HCT116 (cell line): ENCODE measurements around the gene NFKBIL1. TPM values are rescaled to one million over a fixed set of nuclear protein-coding genes. Genes with fewer than 3 reads are reported as not detected.

Source experiments
- ATAC-seq: fragments of 200-7000 bp; cut with Tn5 transposase; 2 replicates; pipeline ENCODE4 v1.9.1; 2020; ENCODE audit warnings: mild to moderate bottlenecking, moderate library complexity
- BruUV-seq: library from RNA; stranded (reverse); fragments of 400-500 nt; replicated peaks from 2 replicates; lab custom pipeline; 2021; lab: Mats Ljungman, UMichigan
- CTCF ChIA-PET: fragments of 300-600 bp; sonication (Branson Sonifier 250); formaldehyde crosslinking; loops from one replicate; lab custom pipeline; 2021; ENCODE audit warnings: antibody characterized with exemption; lab: Charles Lee
- POLR2A ChIA-PET: fragments of 300-600, 350-600 bp; sonication (Branson Sonifier 250); formaldehyde crosslinking; loops from one replicate; lab custom pipeline; 2021; ENCODE audit warnings: antibody characterized with exemption; lab: Charles Lee
- RAD21 ChIA-PET, 2 experiments: fragments of 300-600 bp; sonication (Branson Sonifier 250); formaldehyde crosslinking; loops; one replicate each; lab custom pipeline; 2023; ENCODE audit warnings: low total read pairs in 2 of 2; ENCODE audit not compliant: uncharacterized antibody in 2 of 2, unreplicated experiment in 2 of 2, low non-redundant PET in 1 of 2; lab: Charles Lee
- DNase-seq: peaks from one replicate; pipeline ENCODE4 v3.0.0-alpha.2; 2010; ENCODE audit warnings: low read depth, low spot score
- H2AFZ ChIP-seq: fragments of 200-600 bp; shearing (Covaris generic), sonication (generic); 2 replicates; pipeline ENCODE4 v1.6.1; 2017; ENCODE audit warnings: low read depth, mixed run types, mixed read lengths, antibody characterized with exemption, low read length; ENCODE audit not compliant: poor library complexity, severe bottlenecking
- H3K27ac ChIP-seq: 2 replicates; pipeline ENCODE4 v1.5.1; 2012; ENCODE audit warnings: low read depth, low read length
- H3K27me3 ChIP-seq: fragments of 200-600 bp; sonication (generic); 2 replicates; pipeline ENCODE4 v1.6.1; 2016; ENCODE audit warnings: mixed run types, low read length, mixed read lengths; ENCODE audit not compliant: insufficient read depth
- H3K36me3 ChIP-seq, 2 experiments: fragments of 200-500 bp in 1 of 2; fragments of 200-600 bp in 1 of 2; sonication (Bioruptor generic) in 1 of 2; sonication (generic) in 1 of 2; 2 replicates each; pipeline versions ENCODE4 v1.5.1 to v1.6.1; 2014 to 2016; ENCODE audit warnings: low read length in 2 of 2, inconsistent platforms in 1 of 2, mixed read lengths in 1 of 2, mixed run types in 1 of 2; ENCODE audit not compliant: insufficient read depth in 2 of 2, control insufficient read depth in 1 of 2
- H3K4me1 ChIP-seq, 2 experiments: fragments of 200-600 bp in 1 of 2; sonication (generic) in 1 of 2; 2 replicates each; pipeline versions ENCODE4 v1.5.1 to v1.6.1; 2012 to 2017; ENCODE audit warnings: low read length in 2 of 2, inconsistent platforms in 1 of 2, mild to moderate bottlenecking in 1 of 2, mixed read lengths in 1 of 2, mixed run types in 1 of 2, moderate library complexity in 1 of 2; ENCODE audit not compliant: insufficient read depth in 2 of 2, control insufficient read depth in 1 of 2
- H3K4me2 ChIP-seq: fragments of 200-600 bp; sonication (generic); 2 replicates; pipeline ENCODE4 v1.6.1; 2017; ENCODE audit warnings: mixed run types, low read length, mixed read lengths
- H3K4me3 ChIP-seq, 2 experiments: fragments of 200-600 bp in 1 of 2; sonication (generic) in 1 of 2; replicated peaks in 1 of 2; 2 replicates each; pipeline ENCODE4 v1.5.1; 2011 to 2016; ENCODE audit warnings: low read length in 2 of 2, control low read depth in 1 of 2, low read depth in 1 of 2, mild to moderate bottlenecking in 1 of 2, mixed read lengths in 1 of 2, mixed run types in 1 of 2
- H3K79me2 ChIP-seq: fragments of 200-600 bp; sonication (generic); 2 replicates; pipeline ENCODE4 v1.6.1; 2017; ENCODE audit warnings: mild to moderate bottlenecking, mixed run types, low read length, moderate library complexity, mixed read lengths; ENCODE audit not compliant: insufficient read depth
- H3K9ac ChIP-seq: fragments of 200-600 bp; sonication (generic); 2 replicates; pipeline ENCODE4 v1.6.1; 2016; ENCODE audit warnings: low read length, mixed read lengths
- H3K9me2 ChIP-seq: fragments of 200-600 bp; sonication (generic), shearing (Covaris generic); 2 replicates; pipeline ENCODE4 v1.6.1; 2017; ENCODE audit warnings: mixed run types, mild to moderate bottlenecking, moderate library complexity; ENCODE audit not compliant: insufficient read depth
- H3K9me3 ChIP-seq, 2 experiments: fragments of 200-500 bp in 1 of 2; fragments of 200-600 bp in 1 of 2; sonication (Bioruptor generic) in 1 of 2; sonication (generic) in 1 of 2; 2 replicates each; pipeline ENCODE4 v1.6.1; 2014 to 2017; ENCODE audit warnings: low read length in 2 of 2, mixed read lengths in 2 of 2, inconsistent platforms in 1 of 2, low read depth in 1 of 2, mild to moderate bottlenecking in 1 of 2, mixed run types in 1 of 2, moderate library complexity in 1 of 2; ENCODE audit not compliant: control insufficient read depth in 1 of 2, insufficient read depth in 1 of 2
- H4K20me1 ChIP-seq: fragments of 200-600 bp; sonication (generic), shearing (Covaris generic); 2 replicates; pipeline ENCODE4 v1.6.1; 2017; ENCODE audit warnings: mixed run types, mild to moderate bottlenecking, moderate library complexity; ENCODE audit not compliant: insufficient read depth
- CBX3 ChIP-seq: IDR thresholded peaks from 2 replicates; pipeline ENCODE4 v1.6.1; 2012; ENCODE audit warnings: low read depth
- CEBPB ChIP-seq: IDR thresholded peaks from 2 replicates; pipeline ENCODE4 v1.6.1; 2012; ENCODE audit warnings: low read depth
- EGR1 ChIP-seq: IDR thresholded peaks from 2 replicates; pipeline ENCODE4 v1.6.1; 2012; ENCODE audit warnings: low read depth
- ELF1 ChIP-seq: IDR thresholded peaks from 2 replicates; pipeline ENCODE4 v1.6.1; 2012; ENCODE audit warnings: low read depth, borderline replicate concordance
- EZH2phosphoT487 ChIP-seq: fragments of 200-600 bp; IDR thresholded peaks from 2 replicates; pipeline ENCODE4 v1.6.1; 2018; ENCODE audit warnings: antibody characterized with exemption, borderline replicate concordance
- MAX ChIP-seq: IDR thresholded peaks from 2 replicates; pipeline ENCODE4 v1.6.1; 2012
- RAD21 ChIP-seq: IDR thresholded peaks from 2 replicates; pipeline ENCODE4 v1.6.1; 2012; ENCODE audit warnings: low read depth, mild to moderate bottlenecking
- REST ChIP-seq: IDR thresholded peaks from 2 replicates; pipeline ENCODE4 v1.6.1; 2012; ENCODE audit warnings: low read depth
- SIN3A ChIP-seq: IDR thresholded peaks from 2 replicates; pipeline ENCODE4 v1.6.1; 2012; ENCODE audit warnings: low read depth
- SRF ChIP-seq: IDR thresholded peaks from 2 replicates; pipeline ENCODE4 v1.6.1; 2012; ENCODE audit warnings: low read depth
- TCF7L2 ChIP-seq: IDR thresholded peaks from 2 replicates; pipeline ENCODE4 v1.7.0; 2011; ENCODE audit warnings: borderline replicate concordance, inconsistent platforms; ENCODE audit not compliant: insufficient read depth, insufficient read length; ENCODE audit errors: extremely low read depth
- YY1 ChIP-seq: IDR thresholded peaks from 2 replicates; pipeline ENCODE4 v1.6.1; 2011; ENCODE audit warnings: low read length, low read depth, moderate library complexity, mild to moderate bottlenecking; ENCODE audit not compliant: insufficient replicate concordance; ENCODE audit errors: extremely low read depth
- ZBTB33 ChIP-seq: IDR thresholded peaks from 2 replicates; pipeline ENCODE4 v1.6.1; 2011; ENCODE audit warnings: mild to moderate bottlenecking, low read length, moderate library complexity; ENCODE audit not compliant: insufficient replicate concordance; ENCODE audit errors: extremely low read depth
- ZFX ChIP-seq: fragments of 450-650 bp; IDR thresholded peaks from 2 replicates; pipeline ENCODE4 v1.6.1; 2017
- ZNF274 ChIP-seq: fragments of 200-500 bp; sonication (Bioruptor generic); IDR thresholded peaks from 2 replicates; pipeline ENCODE4 v1.6.1; 2014; ENCODE audit warnings: mild to moderate bottlenecking, low read depth, low read length, inconsistent platforms
- intact Hi-C: fragments of 100-400 bp; cut with micrococcal nuclease; formaldehyde crosslinking; loops from 2 replicates; pipeline ENCODE4 v1.10.0; 2022
- total RNA-seq: library from RNA; stranded (reverse); gene quantifications from one replicate; pipeline ENCODE4 v1.2.1, GENCODE V29; 2021; ENCODE audit not compliant: unreplicated experiment
- TF ChIP-seq, protein P1 (sequence below): IDR thresholded peaks from 2 replicates; pipeline ENCODE4 v1.6.1; 2012

Gene NFKBIL1
- total RNA-seq, 1 experiment from 2014 or later: 26.6 TPM

- Histone ChIP-seq H2AFZ (peak overlapping the region; percentile 79), H3K9ac (peak overlapping the region; percentile 73), H3K79me2 (no peaks in the 10 kb centered on the region), H3K4me1 (peaks cover 4 to 15% of the 10 kb centered on the region in 2 experiments; a peak in 2 of 4 replicates), H3K27me3 (no peaks in the 10 kb centered on the region), H3K4me3 (peak overlapping the region; percentile 65 to 75), H3K9me2 (no peaks in the 10 kb centered on the region), H3K4me2 (peak overlapping the region; percentile 97), H4K20me1 (no peaks in the 10 kb centered on the region), H3K9me3 (no peaks in the 10 kb centered on the region), H3K27ac (peak overlapping the region; percentile 8; the same call in 1 of the 2 replicates), H3K36me3 (no peaks in the 10 kb centered on the region)
- no peak for DNase-seq
- no peak for TF ChIP-seq RAD21
- no peak for TF ChIP-seq MAX
- no peak for TF ChIP-seq REST
- no peak for TF ChIP-seq EGR1
- no peak for TF ChIP-seq TCF7L2
- no peak for TF ChIP-seq YY1
- no peak for TF ChIP-seq ELF1
- no peak for TF ChIP-seq ZFX
- TF ChIP-seq EZH2phosphoT487: no peak
- no peak for TF ChIP-seq ZNF274
- TF ChIP-seq, protein P1, sequence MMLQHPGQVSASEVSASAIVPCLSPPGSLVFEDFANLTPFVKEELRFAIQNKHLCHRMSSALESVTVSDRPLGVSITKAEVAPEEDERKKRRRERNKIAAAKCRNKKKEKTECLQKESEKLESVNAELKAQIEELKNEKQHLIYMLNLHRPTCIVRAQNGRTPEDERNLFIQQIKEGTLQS: no peak
- no peak for TF ChIP-seq SRF
- no peak for TF ChIP-seq ZBTB33
- no peak for TF ChIP-seq CBX3
- TF ChIP-seq CEBPB: no peak
- TF ChIP-seq SIN3A: no peak
- intact Hi-C loops: no loop called here
- TSS peak; percentile 66 for BruUV-seq
- ChIA-PET RAD21 (no interaction called here), POLR2A (interaction anchor here (1.4 to 1.9 kb wide), 2 partner anchors 12 to 35 kb away, joined by 3 to 6 read pairs; partner anchors contain the start of genes ATP6V1G2 and NFKBIL1), CTCF (interaction anchor here (1.1 to 7.8 kb wide), 4 partner anchors 11 to 16 kb away, joined by 3 to 70 read pairs (median 5); no protein-coding TSS in a partner anchor)
- ATAC-seq: no peak
Measured at GRCh38 chr6:31581434-31582229, 34.2 kb downstream of the NFKBIL1 start.
